HepG2 (cell line): ENCODE data around the gene ETV3L. TPM values are rescaled to one million over a fixed set of nuclear protein-coding genes. Genes with fewer than 3 reads are reported as not detected.
A peak's percentile ranks its signal among the peaks of the same experiment; 100 is the strongest.

Experiments used
- ATAC-seq: fragments of 200-7000 bp; cut with Tn5 transposase; 3 replicates; pipeline ENCODE4 v1.9.1; 2020; ENCODE audit warnings: mild to moderate bottlenecking, moderate library complexity
- BruUV-seq: library from RNA; stranded (reverse); fragments of 400-500 nt; replicated peaks from 2 replicates; lab custom pipeline; 2021; lab: Mats Ljungman, UMichigan
- CTCF ChIA-PET: fragments of 300-600 bp; formaldehyde crosslinking; extraction: SDS; loops from one replicate; lab custom pipeline; 2021; ENCODE audit warnings: low total read pairs, inconsistent platforms, low intra/inter-chr PET ratio; lab: Yijun Ruan, JAX
- POLR2A ChIA-PET: fragments of 350-600 bp; sonication (Branson Sonifier 250); formaldehyde crosslinking; loops from one replicate; lab custom pipeline; 2020; ENCODE audit warnings: antibody characterized with exemption, inconsistent platforms; lab: Yijun Ruan, JAX
- DNase-seq: peaks from one replicate; pipeline ENCODE4 v3.0.0-alpha.2; 2015; ENCODE audit warnings: low spot score
- FAIRE-seq: peaks from 3 replicates; lab custom pipeline; 2011; peaks lifted over from hg19 to GRCh38; lab: Jason Lieb, UNC
- H2AFZ ChIP-seq: one replicate; pipeline ENCODE4 v1.6.1; 2011; ENCODE audit warnings: low read length, inconsistent platforms
- H3K27ac ChIP-seq: fragments of 300-600 bp; 3 replicates; pipeline ENCODE4 v1.8.0; 2011; ENCODE audit warnings: mixed run types, mild to moderate bottlenecking, mixed read lengths, low read length, inconsistent platforms; ENCODE audit not compliant: insufficient read depth; ENCODE audit errors: extremely low read length
- H3K27me3 ChIP-seq, 2 experiments: fragments of 200-600 bp in 1 of 2; 2 replicates in 1 of 2; 3 replicates in 1 of 2; pipeline versions ENCODE4 v1.6.0 to v1.8.0; 2011; ENCODE audit warnings: low read length in 2 of 2, mild to moderate bottlenecking in 2 of 2, moderate library complexity in 2 of 2, inconsistent platforms in 1 of 2; ENCODE audit not compliant: insufficient read depth in 2 of 2, control insufficient read depth in 1 of 2
- H3K36me3 ChIP-seq, 2 experiments: fragments of 200-600 bp in 1 of 2; replicated peaks in 1 of 2; 2 replicates in 1 of 2; 3 replicates in 1 of 2; pipeline versions ENCODE4 v1.5.1 to v1.8.0; 2011; ENCODE audit warnings: low read length in 2 of 2, inconsistent platforms in 1 of 2; ENCODE audit not compliant: insufficient read depth in 2 of 2, control insufficient read depth in 1 of 2
- H3K4me1 ChIP-seq: 2 replicates; pipeline ENCODE4 v1.5.1; 2012; ENCODE audit warnings: low read length, inconsistent platforms; ENCODE audit not compliant: insufficient read depth
- H3K4me2 ChIP-seq: 2 replicates; pipeline ENCODE4 v1.6.0; 2011; ENCODE audit warnings: low read depth, low read length, inconsistent platforms
- H3K4me3 ChIP-seq, 3 experiments: fragments of 200-600 bp in 1 of 3; sonication (generic), shearing (Covaris generic) in 1 of 3; replicated peaks in 1 of 3; 2 replicates each; pipeline ENCODE4 v1.5.1; 2011 to 2016; ENCODE audit warnings: low read length in 3 of 3, inconsistent platforms in 2 of 3, low read depth in 2 of 3, mild to moderate bottlenecking in 2 of 3, control low read depth in 1 of 3, mixed read lengths in 1 of 3; ENCODE audit not compliant: insufficient read depth in 1 of 3
- H3K79me2 ChIP-seq: one replicate; pipeline ENCODE4 v1.6.1; 2011; ENCODE audit warnings: low read length, inconsistent platforms; ENCODE audit not compliant: insufficient read depth
- H3K9ac ChIP-seq: 2 replicates; pipeline ENCODE4 v1.6.0; 2011; ENCODE audit warnings: mild to moderate bottlenecking, low read depth, low read length, inconsistent platforms; ENCODE audit not compliant: insufficient read depth
- H3K9me3 ChIP-seq: 2 replicates; pipeline ENCODE4 v1.5.1; 2012; ENCODE audit warnings: mild to moderate bottlenecking, low read length
- H4K20me1 ChIP-seq: 2 replicates; pipeline ENCODE4 v1.6.0; 2011; ENCODE audit warnings: inconsistent platforms, mild to moderate bottlenecking, low read length, moderate library complexity; ENCODE audit not compliant: insufficient read depth
- FOXA3 ChIP-seq: IDR thresholded peaks from 2 replicates; pipeline ENCODE4 v1.6.1; 2016; ENCODE audit warnings: missing genetic modification reagents, missing compliant biosample characterization
- JARID2 ChIP-seq: sonication (generic); formaldehyde crosslinking; IDR thresholded peaks from 2 replicates; pipeline ENCODE4 v1.8.1; 2023; ENCODE audit warnings: missing genetic modification reagents, inconsistent platforms; ENCODE audit not compliant: insufficient replicate concordance
- KDM2A ChIP-seq: sonication (generic); formaldehyde crosslinking; IDR thresholded peaks from 2 replicates; pipeline ENCODE4 v1.4.0; 2020; ENCODE audit warnings: low read depth, missing genetic modification reagents, borderline replicate concordance
- PHF21A ChIP-seq: sonication (generic); formaldehyde crosslinking; IDR thresholded peaks from 2 replicates; pipeline ENCODE4 v1.5.0; 2020; ENCODE audit warnings: mild to moderate bottlenecking, missing genetic modification reagents
- REPIN1 ChIP-seq: sonication (generic); formaldehyde crosslinking; IDR thresholded peaks from 2 replicates; pipeline ENCODE4 v1.8.0; 2022; ENCODE audit warnings: missing genetic modification reagents, low read depth, mild to moderate bottlenecking, borderline replicate concordance
- TFDP1 ChIP-seq: IDR thresholded peaks from 2 replicates; pipeline ENCODE4 v1.6.1; 2016; ENCODE audit warnings: missing compliant biosample characterization, missing genetic modification reagents, borderline replicate concordance
- ZBTB7B ChIP-seq: sonication (generic); formaldehyde crosslinking; IDR thresholded peaks from 2 replicates; pipeline ENCODE4 v1.4.0; 2020; ENCODE audit warnings: missing genetic modification reagents
- ZC3H13 ChIP-seq: sonication (generic); formaldehyde crosslinking; IDR thresholded peaks from 2 replicates; pipeline ENCODE4 v1.8.1; 2023; ENCODE audit warnings: mild to moderate bottlenecking, missing genetic modification reagents, moderate library complexity
- ZFYVE20 ChIP-seq: sonication (generic); formaldehyde crosslinking; IDR thresholded peaks from 2 replicates; pipeline ENCODE4 v1.8.0; 2023; ENCODE audit warnings: low read depth, mild to moderate bottlenecking, moderate library complexity, missing genetic modification reagents, borderline replicate concordance
- ZNF451 ChIP-seq: sonication (generic); formaldehyde crosslinking; IDR thresholded peaks from 2 replicates; pipeline ENCODE4 v1.5.0; 2020; ENCODE audit warnings: mild to moderate bottlenecking, missing genetic modification reagents
- ZNF562 ChIP-seq: sonication (generic); formaldehyde crosslinking; IDR thresholded peaks from 2 replicates; pipeline ENCODE4 v1.8.0; 2022; ENCODE audit warnings: missing genetic modification reagents, borderline replicate concordance
- ZNF567 ChIP-seq: sonication (generic); formaldehyde crosslinking; IDR thresholded peaks from 2 replicates; pipeline ENCODE4 v1.8.1; 2023; ENCODE audit warnings: mild to moderate bottlenecking, missing genetic modification reagents, borderline replicate concordance
- ZNF607 ChIP-seq: sonication (generic); formaldehyde crosslinking; IDR thresholded peaks from 2 replicates; pipeline ENCODE4 v1.5.1; 2020; ENCODE audit warnings: missing genetic modification reagents, mild to moderate bottlenecking, borderline replicate concordance
- ZNF709 ChIP-seq: sonication (generic); formaldehyde crosslinking; IDR thresholded peaks from 2 replicates; pipeline ENCODE4 v1.5.0; 2020; ENCODE audit warnings: mild to moderate bottlenecking, missing genetic modification reagents
- ZNF746 ChIP-seq: sonication (generic); formaldehyde crosslinking; IDR thresholded peaks from 2 replicates; pipeline ENCODE4 v1.8.0; 2022; ENCODE audit warnings: mild to moderate bottlenecking, missing genetic modification reagents
- ZNF891 ChIP-seq: sonication (generic); formaldehyde crosslinking; IDR thresholded peaks from 2 replicates; pipeline ENCODE4 v1.5.0; 2020; ENCODE audit warnings: mild to moderate bottlenecking, missing genetic modification reagents
- WGBS: methylation state at CpG from one replicate; pipeline ENCODE4 v1.1.6; 2017; ENCODE audit warnings: low lambda C conversion rate; 5-methylcytosine and 5-hydroxymethylcytosine counted together
- in situ Hi-C: cut with HindIII; loops from 2 replicates; pipeline ENCODE4 v1.10.0; 2017; ENCODE audit warnings: low pct_unique_long_range_greater_than_20kb; ENCODE audit not compliant: extremely low pct_ligation_motif_present
- intact Hi-C: fragments of 100-400 bp; cut with micrococcal nuclease; formaldehyde crosslinking; loops from one replicate; pipeline ENCODE4 v1.10.0; 2022; ENCODE audit not compliant: unreplicated experiment
- polyA plus RNA-seq, 8 experiments: library from polyadenylated mRNA; depleted of rRNA in 3 of 8; stranded (reverse) in 7 of 8; unstranded in 1 of 8; fragments of >200 nt; fragmentation: Illumina TruSeq in 4 of 8; extraction: Trizol in 4 of 8; gene quantifications; 2 replicates each; pipeline versions ENCODE4 v1.2.1 to v1.2.3, GENCODE V29; 2011 to 2016; ENCODE audit warnings: low read depth in 4 of 8, missing spikeins in 1 of 8, mixed read lengths in 1 of 8; ENCODE audit not compliant: insufficient read depth in 1 of 8
- total RNA-seq, 5 experiments: library from RNA; depleted of rRNA; stranded (reverse); fragments of >200 nt; fragmentation: Illumina TruSeq; extraction: Trizol; gene quantifications; 2 replicates each; pipeline ENCODE4 v1.2.3, GENCODE V29; 2016; ENCODE audit warnings: low read depth in 1 of 5
- TF ChIP-seq, protein P1 (sequence below): sonication (generic); formaldehyde crosslinking; IDR thresholded peaks from 2 replicates; pipeline ENCODE4 v1.4.0; 2020; ENCODE audit warnings: mild to moderate bottlenecking, missing genetic modification reagents
- TF ChIP-seq, protein P2 (sequence below): sonication (generic); formaldehyde crosslinking; IDR thresholded peaks from 2 replicates; pipeline ENCODE4; 2020; ENCODE audit warnings: missing genetic modification reagents, mild to moderate bottlenecking, borderline replicate concordance

The ETV3L gene
- total and polyA plus RNA-seq, 2 of the 13 experiments (the other 11 are each of a cell fraction or from before 2014, with no cell fraction given): not detected

GRCh38 chr1:157138220-157139051 is 38.8 kb upstream of the ETV3L start, which contains the start of gene ETV3:
Gene ETV3 (minus strand): TSS chr1:157138395. CDS start chr1:157136352, 2,043 bp downstream.
- Histone ChIP-seq H3K27me3 (no peaks in the 10 kb centered on the region; a peak in 1 of 5 replicates), H3K9ac (peak within 1 kb of the TSS; percentile 89), H4K20me1 (peaks cover 9% of the 10 kb centered on the region; the same call in 1 of the 2 replicates), H3K4me1 (peaks cover 33% of the 10 kb centered on the region), H3K79me2 (peaks cover 21% of the 10 kb centered on the region), H3K27ac (peak within 1 kb of the TSS; percentile 84), H2AFZ (peak within 1 kb of the TSS; percentile 23), H3K36me3 (peaks cover 10 to 27% of the 10 kb centered on the region in 2 experiments), H3K4me2 (peak within 1 kb of the TSS; percentile 89), H3K9me3 (no peaks in the 10 kb centered on the region), H3K4me3 (peak within 1 kb of the TSS; percentile 91 to 99 (median 97))
- ATAC-seq: peak; percentile 94
- intact Hi-C loops: loop anchor here (1.0 to 5.0 kb wide), 2 partner anchors 17 to 46 kb away; no protein-coding TSS in a partner anchor
- ChIA-PET POLR2A (interaction anchor here (1.2 kb wide), 2 partner anchors 17 to 102 kb away, joined by 4 to 7 read pairs; no protein-coding TSS in a partner anchor), CTCF (no interaction called here)
- BruUV-seq: TSS peak; percentile 88
- in situ Hi-C loops: no loop called here
- DNase-seq: peak; percentile 83
- 0% methylated on average over 12 of the region's 85 CpGs for WGBS
- FAIRE-seq: peak; percentile 37
- TF ChIP-seq ZNF562 (CRISPR knock-in tag) (no peak), ZNF746 (CRISPR knock-in tag) (peak; percentile 79; the same call in 1 of the 2 replicates), ZBTB7B (CRISPR knock-in tag) (peak; percentile 53; the same call in 1 of the 2 replicates), PHF21A (CRISPR knock-in tag) (peak; percentile 78), ZNF607 (peak; percentile 89), TFDP1 (CRISPR knock-in tag) (peak; percentile 87), ZNF891 (CRISPR knock-in tag) (peak; percentile 91), ZNF709 (peak; percentile 83; the same call in 1 of the 2 replicates), JARID2 (CRISPR knock-in tag) (no peak), REPIN1 (CRISPR knock-in tag) (peak; percentile 84), KDM2A (CRISPR knock-in tag) (peak; percentile 79), ZFYVE20 (CRISPR knock-in tag) (0 out of 2 replicates have a peak, but pooled peaks have one; percentile 44), ZC3H13 (CRISPR knock-in tag) (peak; percentile 90; the same call in 1 of the 2 replicates), FOXA3 (0 out of 2 replicates have a peak, but pooled peaks have one; percentile 30), ZNF567 (peak; percentile 78; the same call in 1 of the 2 replicates), ZNF451 (CRISPR knock-in tag) (peak; percentile 79)
- TF ChIP-seq, protein P1, sequence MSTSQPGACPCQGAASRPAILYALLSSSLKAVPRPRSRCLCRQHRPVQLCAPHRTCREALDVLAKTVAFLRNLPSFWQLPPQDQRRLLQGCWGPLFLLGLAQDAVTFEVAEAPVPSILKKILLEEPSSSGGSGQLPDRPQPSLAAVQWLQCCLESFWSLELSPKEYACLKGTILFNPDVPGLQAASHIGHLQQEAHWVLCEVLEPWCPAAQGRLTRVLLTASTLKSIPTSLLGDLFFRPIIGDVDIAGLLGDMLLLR (CRISPR knock-in tag): peak; percentile 84
- TF ChIP-seq, protein P2, sequence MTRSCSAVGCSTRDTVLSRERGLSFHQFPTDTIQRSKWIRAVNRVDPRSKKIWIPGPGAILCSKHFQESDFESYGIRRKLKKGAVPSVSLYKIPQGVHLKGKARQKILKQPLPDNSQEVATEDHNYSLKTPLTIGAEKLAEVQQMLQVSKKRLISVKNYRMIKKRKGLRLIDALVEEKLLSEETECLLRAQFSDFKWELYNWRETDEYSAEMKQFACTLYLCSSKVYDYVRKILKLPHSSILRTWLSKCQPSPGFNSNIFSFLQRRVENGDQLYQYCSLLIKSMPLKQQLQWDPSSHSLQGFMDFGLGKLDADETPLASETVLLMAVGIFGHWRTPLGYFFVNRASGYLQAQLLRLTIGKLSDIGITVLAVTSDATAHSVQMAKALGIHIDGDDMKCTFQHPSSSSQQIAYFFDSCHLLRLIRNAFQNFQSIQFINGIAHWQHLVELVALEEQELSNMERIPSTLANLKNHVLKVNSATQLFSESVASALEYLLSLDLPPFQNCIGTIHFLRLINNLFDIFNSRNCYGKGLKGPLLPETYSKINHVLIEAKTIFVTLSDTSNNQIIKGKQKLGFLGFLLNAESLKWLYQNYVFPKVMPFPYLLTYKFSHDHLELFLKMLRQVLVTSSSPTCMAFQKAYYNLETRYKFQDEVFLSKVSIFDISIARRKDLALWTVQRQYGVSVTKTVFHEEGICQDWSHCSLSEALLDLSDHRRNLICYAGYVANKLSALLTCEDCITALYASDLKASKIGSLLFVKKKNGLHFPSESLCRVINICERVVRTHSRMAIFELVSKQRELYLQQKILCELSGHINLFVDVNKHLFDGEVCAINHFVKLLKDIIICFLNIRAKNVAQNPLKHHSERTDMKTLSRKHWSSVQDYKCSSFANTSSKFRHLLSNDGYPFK (CRISPR knock-in tag): peak; percentile 57; the same call in 1 of the 2 replicates
